HG03575 (cell line): Measurements from ENCODE around the gene NMT2.
A peak's percentile ranks its signal among the peaks of the same experiment; 100 is the strongest.
"Not testable (repeated sequence)": the region's sequence is repeated elsewhere in the genome, so short reads cannot be mapped to it uniquely, and the experiment has no call there.

Experiments
- ATAC-seq: cut with Tn5 transposase; IDR thresholded peaks from one replicate; pipeline ENCODE4 v1.9.1; 2021; ENCODE audit not compliant: unreplicated experiment, insufficient number of reproducible peaks, low FRiP score; ENCODE audit errors: extremely low read depth

The NMT2 gene

DNA sequence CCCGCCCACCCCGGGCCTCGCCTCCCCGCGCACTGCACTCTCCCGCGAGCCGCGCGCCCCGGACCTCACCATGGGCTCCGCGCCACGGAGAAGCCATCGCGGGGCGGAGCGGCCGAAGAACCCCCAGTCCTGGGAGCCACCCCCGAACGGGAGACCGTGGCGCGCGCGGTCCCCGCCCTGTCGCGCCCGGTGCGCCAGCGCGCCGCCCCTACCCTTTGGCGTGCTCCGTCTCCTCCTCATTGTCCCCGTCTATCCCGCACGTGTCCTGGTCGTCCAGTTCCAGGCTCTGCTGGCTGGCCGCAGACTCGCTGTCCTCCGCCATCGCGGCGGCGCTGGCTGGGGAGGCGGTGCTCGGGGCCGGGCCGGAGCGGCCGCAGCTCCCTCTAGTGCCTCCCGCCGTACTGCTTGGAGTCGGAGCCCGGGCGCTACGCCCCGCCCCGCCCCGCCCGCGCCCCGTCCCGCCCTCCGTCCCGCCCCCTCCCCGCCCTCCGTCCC, at the start of gene NMT2:
TSS of gene NMT2 (minus strand) at position 403 of the 495 bp plus-strand sequence. CDS start at position 322, 81 bp downstream.
- peak; percentile 58 for ATAC-seq

DNA sequence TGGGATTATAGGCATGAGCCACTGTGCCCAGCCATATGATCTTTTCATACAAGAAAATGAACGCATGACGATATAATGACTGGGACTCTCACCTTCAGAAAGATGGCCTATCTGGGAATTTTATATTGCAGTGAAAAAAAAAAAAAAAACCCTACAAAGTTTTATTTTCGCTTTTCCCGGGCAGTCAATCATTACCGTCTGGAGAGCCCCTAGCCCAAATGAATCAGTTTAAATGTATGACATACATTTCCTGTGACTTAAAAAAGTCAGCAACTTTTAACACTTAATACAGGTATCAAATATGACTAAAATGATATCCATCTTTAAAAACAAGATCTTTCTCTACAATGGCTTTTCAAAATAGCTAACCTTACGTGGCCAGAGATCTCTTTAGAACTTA, 48.2 kb upstream of the NMT2 start:
- ATAC-seq, result no peak

DNA sequence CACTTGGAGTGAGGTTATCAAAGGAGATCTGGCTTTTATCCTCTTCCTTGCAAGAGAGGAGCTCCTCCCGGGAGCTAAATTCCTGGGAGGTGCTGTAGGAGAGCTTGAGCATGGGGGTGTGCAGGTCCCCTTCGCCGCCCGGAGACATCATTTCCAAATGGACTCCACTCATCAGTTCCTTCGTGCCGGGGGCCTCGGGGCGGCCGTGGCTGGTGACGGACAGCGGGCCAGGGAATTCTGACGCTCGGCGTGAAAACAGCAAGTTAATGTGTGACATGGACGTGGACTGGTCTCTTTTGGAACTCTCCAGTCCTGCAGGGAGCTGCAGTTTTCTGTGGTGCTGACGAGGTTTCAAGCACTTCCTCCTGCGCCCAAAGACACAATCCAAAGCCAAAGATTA, 45.7 kb upstream of the NMT2 start:
- ATAC-seq, result no peak

DNA sequence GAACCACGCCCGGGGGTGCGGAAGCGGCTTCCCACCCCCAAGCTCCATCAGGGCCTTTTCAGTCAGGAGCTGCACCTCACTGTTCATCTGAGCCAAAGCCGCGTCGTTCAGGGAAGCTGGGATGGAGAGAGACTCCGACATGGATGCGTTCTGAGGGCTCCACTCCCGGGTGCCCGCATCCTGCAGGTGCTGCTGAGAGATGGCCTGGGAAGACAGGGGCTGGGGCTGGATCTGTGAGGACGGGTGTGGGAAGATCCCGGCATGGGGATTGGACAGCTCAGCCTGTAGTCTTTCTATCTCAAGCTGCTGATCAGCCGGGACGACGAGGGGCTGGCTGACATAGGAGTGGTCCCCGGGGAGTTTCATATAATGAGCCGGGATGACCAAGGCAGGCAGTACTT, 45.0 kb upstream of the NMT2 start:
- ATAC-seq, result no peak

DNA sequence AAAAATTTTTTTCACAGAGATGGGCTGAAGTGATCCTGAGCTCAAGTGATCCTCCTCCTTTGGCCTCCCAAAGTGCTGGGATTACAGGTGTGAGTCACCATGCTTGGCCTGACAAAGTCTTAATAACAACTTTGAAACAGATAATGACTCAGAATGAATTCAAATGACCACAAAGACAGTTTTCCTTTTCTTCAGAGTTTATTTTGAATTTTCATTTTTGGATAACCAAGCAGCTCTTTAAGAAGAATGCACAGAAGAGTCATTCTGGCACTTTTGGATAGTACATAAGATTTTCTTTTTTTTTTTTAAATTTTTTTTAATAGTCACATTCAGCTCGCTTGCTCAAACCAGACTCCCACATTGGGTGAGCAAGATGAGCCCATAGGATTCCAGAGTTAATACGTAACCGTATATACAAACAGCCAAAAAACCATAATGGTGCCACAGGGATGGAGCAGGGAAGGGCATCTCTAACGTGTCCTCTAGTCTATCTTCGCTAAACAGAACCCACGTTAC, 43.0 kb upstream of the NMT2 start:
- ATAC-seq, result no peak

DNA sequence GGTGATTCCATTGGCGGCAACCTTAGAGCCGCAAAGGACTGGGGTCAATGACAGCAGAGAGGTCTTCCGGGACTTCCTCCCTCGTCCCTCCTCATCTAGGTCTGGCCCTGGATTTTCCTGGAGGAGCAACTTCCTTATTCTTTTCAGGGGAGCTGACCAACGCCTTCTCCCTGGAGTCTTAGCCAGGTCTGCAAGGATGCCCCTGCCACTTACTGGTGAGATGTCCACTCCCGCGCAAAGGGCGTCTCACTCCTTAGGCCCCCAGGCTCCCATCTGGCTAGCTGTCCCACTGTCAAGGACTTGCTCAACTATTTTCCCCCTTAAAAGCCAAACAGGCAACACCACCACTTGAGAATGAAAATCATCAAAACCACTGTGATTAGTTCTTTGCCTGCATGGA, 42.0 kb upstream of the NMT2 start:
- no peak for ATAC-seq

DNA sequence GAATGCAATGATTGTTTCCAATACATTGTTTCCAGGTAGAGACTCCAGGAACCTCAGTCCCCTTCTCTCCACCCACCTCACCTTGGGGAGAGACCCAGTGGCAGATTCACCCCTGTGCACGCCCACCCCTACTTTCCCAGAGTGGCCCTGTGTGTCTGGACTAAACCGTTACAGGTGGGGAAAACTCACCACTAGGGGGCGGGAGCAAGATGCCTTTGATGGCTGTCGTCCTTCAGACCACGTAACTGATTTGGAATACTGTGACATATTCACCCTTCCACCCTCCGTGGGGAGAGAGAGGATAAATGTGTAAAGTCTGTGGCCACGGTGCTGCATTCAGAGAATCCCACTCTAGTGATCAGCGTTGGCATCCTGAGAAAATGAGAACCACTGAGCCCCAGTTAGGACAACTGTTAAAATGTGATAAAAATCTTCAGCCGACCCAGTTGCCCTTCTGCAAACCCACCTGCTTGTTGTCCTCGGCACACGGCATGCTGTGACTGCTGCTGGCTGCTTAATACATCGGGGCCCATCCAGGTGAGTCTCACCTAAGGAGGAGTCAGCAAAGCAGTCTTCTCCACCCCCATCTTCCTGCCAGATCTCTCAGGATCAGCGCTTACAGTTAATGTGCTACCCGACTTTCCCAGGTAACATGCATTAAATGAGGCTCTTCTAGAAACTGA, 41.5 kb upstream of the NMT2 start:
- no peak for ATAC-seq

DNA sequence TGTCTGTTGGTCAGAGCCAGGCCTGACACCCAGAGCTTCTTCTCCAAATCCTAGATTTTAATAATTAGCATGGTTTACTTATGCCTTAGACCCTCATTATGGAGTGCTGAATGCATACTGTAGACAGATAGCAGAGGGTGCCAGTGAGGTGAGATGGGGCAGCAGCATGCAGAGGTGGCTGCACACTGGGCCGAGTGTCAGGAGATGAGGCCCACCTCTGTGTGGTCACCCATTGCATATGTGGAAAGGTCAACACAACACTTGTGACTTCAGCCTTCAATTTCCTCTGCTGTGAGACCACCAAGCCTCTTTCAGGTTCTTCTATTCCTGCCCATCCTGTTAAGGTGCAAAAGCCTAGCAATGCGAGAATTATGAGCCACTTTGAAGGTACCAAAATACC, 39.7 kb upstream of the NMT2 start:
- ATAC-seq, result no peak

DNA sequence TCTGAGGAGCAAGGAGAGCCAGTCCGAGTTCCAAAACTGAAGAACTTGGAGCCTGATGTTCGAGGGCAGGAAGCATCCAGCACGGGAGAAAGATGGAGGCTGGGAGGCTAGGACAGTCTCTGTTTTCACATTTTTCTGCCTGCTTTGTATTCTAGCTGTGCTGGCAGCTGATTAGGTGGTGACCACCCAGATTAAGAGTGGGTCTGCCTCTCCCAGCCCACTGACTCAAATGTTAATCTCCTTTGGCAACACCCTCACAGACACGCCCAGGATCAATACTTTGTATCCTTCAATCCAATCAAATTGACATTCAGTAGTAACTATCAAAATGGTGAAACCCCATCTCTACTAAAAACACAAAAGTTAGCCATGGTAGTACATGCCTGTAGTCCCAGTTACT, 38.9 kb upstream of the NMT2 start:
- not testable (repeated sequence) for ATAC-seq

DNA sequence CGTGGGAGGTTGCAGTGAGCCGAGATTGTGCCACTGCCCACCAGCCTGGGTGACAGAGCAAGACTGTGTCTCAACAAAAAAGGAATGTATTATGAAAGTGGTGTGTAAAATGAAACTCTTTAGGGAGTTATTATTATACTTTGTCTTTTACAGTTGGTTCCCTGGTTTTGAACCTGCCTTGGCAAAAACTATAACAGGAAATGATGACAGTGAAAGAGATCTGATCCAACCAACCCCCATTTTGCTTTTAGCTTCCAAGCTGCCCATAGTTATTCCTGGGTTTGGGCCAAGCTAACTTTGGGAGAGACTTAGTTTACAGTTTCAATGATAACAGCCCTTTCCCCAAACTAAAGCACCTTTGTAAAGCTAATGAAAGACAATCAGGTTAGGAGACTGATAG, 34.1 kb upstream of the NMT2 start:
- ATAC-seq, result no peak

DNA sequence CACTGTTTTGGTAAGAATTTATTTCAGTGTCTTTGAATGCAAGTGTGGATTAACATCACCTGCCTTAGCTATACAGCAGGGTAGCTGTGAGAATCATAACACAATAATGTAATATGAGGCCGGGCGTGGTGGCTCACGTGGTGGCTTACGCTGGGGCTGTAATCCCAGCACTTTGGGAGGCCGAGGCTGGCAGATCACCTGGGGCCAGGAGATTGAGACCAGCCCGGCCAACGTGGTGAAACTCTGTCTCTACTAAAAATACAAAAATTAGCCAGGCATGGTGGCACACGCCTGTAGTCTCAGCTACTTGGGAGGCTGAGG, 33.8 kb upstream of the NMT2 start:
- ATAC-seq, result not testable (repeated sequence)

DNA sequence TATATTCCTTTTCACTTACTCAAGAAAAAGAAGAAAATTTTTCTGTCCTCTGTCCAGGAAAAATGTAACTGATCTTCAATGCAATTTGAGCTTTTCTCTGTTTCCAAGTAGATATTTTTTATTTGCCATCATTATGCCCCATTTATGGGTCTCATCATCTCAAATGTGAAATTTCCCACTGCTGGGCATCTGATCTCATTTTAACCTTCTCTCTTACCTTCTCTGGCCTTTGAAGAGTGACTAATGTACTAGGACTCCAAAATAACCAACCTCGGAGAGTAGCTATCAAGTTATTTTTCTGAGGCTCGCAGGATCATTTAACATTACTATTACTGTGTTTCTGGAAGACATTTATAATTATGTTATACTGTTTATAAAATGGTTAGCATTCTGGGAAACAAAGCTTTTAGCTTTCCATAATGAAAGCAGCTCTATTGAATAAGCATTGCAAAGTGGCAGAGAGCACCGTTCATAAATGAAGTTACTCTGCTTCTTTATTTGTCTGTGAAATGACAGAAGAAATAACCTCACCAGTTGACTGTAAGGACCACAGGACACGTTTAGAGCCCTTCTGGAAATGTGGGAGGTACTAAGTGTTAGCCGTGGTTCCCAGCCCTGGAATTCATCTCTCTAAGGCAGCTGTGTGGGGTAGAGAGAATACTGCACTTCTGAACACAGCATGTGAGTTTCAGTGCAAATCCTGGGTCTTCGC, 33.3 kb upstream of the NMT2 start:
- ATAC-seq, result no peak

DNA sequence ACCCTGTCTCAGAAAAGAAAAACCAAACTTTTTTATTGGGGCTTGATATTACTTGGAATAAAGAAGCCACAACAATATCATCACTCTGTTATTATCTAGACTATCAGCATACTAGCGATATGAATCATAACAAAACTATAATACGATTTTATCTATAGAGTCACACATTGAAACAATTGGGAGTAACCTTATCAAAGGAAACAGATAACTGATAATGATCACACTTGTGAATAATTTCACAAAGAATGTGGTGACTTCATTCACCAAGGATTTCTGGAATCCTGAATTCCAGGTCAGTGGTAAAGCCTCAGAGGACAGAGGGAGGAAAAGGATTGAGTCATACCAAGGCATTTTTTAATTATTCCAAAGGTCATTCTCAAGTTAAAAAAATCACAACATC, 32.1 kb upstream of the NMT2 start:
- no peak for ATAC-seq

DNA sequence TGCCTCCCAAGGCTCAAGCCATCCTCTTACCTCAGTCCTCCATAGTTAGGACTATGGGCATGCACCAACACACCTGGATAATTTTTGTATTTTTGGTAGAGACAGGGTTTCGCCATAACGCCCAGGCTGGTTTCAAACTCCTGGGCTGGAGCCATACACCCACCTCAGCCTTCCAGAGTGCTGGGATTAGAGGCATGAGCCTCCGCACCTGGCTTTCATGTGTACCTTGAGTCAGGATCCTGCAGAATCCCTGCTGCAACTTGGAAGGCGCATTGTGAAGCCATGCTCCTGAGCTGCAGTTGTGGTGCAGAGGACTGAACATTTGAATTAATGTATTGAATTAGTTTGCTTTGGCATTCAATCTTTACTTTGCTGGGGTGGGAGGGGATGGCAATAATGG, 29.4 kb upstream of the NMT2 start:
- no peak for ATAC-seq

DNA sequence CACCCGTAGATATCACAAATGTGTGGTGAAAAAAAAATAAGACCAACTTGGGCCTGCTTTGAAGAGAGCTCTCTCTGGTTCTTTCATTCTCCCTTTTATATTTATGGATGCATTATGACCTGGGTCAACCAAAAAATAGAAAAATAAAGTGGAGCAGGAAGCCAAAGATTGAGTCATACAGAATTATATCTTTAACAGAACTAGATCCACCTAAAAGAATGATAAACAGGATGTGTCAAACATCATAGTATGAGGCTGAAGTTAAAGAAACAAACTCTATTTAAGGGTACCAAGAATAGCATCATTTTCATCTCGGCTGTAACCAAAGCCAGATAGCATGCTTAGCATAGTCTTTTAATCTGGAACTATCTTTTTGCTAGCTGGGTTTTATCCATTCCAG, 28.8 kb upstream of the NMT2 start:
- ATAC-seq, result no peak

DNA sequence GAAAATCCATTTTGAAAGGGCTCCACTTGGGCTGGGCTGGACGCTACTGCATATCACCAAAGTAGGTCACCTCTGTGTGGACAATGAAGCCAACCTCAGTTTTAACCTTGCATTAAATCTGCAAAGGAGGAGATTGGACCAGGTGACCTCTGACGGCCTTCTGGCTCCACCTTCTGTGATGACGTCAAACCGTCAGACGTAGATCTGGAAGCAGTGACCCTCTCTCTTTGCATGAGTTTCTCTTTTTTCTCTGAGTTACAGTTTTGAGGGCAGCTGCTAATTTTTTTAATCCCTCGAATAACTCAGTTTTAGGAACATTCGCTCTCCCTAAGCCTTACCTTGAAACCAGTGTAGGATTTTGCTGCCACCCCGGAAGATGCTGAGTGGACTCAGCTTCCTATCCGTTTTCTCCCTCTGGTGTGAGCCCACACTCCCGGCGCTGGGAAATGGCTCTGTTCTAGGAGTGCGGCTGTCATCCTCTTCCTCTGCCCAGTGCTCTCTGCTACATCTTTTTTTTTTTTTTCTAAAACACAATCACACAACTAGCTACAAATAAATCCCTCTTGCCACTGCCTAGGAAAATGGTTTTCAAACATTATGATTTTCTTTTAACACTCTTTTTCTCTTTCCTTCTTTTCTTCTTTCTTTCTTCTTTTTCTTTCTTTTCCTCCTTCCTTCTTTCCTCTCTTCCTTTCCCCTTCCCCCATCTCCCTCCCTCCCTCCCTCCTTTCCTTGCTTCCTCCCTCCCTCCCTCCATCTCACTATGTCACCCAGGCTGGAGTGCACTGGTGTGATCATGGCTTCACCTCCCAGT, 27.7 kb upstream of the NMT2 start:
- no peak for ATAC-seq

DNA sequence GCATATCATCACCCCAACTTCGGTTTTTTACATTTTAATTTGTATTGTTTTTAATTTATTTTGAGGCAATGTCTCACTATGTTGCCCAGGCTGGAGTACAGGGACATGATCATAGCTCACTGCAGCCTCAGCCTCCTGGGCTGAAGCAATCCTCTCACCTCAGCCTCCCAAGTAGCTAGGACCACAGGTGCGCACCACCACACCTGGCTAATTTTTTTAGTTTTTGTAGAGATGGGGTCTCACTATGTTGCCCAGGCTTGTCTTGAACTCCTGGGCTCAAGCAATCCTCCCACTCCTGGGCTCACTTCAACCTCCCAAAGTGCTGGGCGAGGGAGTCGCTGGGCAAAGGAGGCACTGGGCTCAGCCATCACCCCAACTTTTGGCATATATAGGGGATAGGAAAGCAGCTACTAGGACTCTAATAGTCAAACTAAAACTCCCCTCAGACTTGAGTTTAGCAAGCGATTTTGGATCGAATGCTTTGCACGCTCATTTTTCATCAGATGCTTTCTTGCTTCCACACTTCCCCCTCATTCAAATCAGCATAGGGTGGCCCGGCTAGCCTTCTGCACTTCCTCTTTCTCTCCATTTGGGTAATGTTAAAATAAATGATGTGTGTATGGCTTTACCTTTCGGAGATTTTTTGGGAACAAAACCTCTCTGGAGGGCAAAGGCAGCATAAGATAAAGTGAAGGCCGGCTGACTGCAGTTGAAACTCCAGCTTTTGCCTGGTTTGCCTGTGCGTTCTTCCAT, 20.8 kb upstream of the NMT2 start:
- no peak for ATAC-seq

DNA sequence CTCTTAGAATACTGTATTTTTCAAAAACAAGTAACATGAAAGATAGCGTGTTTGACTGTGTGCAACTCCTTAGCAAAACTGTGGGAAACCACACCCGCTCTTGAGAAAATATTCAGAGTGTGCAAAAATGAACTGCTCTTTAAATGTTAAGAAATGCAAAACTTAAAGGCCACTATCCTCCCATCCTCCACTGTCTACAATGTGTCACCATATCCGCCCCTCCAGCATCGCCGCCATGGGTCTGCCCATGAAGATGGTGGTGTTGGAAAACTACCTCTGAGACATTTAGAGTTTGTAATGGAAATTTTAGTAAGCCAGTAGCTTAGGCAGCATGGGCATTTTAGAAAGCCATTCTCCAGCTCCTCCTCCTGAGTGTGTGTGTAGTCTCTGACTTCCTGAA, 20.1 kb upstream of the NMT2 start:
- no peak for ATAC-seq
